ENCODE data around the gene MAP2K2.

GRCh38 chr19:4045597-4046361, 78.1 kb downstream of the MAP2K2 start:
- TF ChIP-seq CTCF (IDR thresholded peaks at IDR 0.05; ENCODE audit: low read depth, low read length) (no peak), EZH2phosphoT487 (IDR thresholded peaks at IDR 0.05; ENCODE audit: low read depth) (no peak)

Data from OCI-LY3 (cell line).